ENCODE measurements around the gene ZCCHC2. TPM values are rescaled to one million over a fixed set of nuclear protein-coding genes. Genes with fewer than 3 reads are reported as not detected.

Gene ZCCHC2
- total and polyA plus RNA-seq, 4 donors, result 7.1 to 25.4 (median 10.8) TPM

DNA sequence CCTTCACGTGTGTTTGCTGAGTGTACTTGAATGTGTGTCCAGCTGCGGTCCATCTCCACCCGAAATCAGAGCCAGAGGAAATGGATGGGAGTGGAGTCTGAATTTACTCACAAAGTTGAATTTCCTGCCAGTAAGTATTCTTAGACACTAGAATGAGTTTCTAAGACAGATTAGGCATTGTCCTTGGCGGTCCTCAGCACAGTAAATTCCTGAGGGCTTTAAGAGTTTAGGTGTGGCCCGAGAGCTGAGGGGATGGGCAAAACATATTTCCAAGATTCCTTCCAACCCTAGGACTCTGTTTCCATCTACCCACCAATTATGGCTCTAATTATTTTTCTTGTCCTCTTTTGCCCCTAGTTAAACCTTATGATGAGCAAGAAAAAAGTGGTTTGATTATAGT is 102.2 kb downstream of the ZCCHC2 start:
- WGBS, result 74% methylated on average over 5 of the region's 5 CpGs
- no peak overlapping the region for H3K9ac ChIP-seq (ENCODE audit: low read depth in 1 of 2, low read length in 2 of 2)
- no peak for TF ChIP-seq JUND (IDR thresholded peaks at IDR 0.05)
- TF ChIP-seq, protein P1, sequence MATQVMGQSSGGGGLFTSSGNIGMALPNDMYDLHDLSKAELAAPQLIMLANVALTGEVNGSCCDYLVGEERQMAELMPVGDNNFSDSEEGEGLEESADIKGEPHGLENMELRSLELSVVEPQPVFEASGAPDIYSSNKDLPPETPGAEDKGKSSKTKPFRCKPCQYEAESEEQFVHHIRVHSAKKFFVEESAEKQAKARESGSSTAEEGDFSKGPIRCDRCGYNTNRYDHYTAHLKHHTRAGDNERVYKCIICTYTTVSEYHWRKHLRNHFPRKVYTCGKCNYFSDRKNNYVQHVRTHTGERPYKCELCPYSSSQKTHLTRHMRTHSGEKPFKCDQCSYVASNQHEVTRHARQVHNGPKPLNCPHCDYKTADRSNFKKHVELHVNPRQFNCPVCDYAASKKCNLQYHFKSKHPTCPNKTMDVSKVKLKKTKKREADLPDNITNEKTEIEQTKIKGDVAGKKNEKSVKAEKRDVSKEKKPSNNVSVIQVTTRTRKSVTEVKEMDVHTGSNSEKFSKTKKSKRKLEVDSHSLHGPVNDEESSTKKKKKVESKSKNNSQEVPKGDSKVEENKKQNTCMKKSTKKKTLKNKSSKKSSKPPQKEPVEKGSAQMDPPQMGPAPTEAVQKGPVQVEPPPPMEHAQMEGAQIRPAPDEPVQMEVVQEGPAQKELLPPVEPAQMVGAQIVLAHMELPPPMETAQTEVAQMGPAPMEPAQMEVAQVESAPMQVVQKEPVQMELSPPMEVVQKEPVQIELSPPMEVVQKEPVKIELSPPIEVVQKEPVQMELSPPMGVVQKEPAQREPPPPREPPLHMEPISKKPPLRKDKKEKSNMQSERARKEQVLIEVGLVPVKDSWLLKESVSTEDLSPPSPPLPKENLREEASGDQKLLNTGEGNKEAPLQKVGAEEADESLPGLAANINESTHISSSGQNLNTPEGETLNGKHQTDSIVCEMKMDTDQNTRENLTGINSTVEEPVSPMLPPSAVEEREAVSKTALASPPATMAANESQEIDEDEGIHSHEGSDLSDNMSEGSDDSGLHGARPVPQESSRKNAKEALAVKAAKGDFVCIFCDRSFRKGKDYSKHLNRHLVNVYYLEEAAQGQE (IDR thresholded peaks at IDR 0.05), result no peak
- TF ChIP-seq FOXA1 (IDR thresholded peaks at IDR 0.05), result no peak
- TF ChIP-seq, protein P2, sequence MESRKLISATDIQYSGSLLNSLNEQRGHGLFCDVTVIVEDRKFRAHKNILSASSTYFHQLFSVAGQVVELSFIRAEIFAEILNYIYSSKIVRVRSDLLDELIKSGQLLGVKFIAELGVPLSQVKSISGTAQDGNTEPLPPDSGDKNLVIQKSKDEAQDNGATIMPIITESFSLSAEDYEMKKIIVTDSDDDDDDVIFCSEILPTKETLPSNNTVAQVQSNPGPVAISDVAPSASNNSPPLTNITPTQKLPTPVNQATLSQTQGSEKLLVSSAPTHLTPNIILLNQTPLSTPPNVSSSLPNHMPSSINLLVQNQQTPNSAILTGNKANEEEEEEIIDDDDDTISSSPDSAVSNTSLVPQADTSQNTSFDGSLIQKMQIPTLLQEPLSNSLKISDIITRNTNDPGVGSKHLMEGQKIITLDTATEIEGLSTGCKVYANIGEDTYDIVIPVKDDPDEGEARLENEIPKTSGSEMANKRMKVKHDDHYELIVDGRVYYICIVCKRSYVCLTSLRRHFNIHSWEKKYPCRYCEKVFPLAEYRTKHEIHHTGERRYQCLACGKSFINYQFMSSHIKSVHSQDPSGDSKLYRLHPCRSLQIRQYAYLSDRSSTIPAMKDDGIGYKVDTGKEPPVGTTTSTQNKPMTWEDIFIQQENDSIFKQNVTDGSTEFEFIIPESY (IDR thresholded peaks at IDR 0.05), result no peak
- no peak for TF ChIP-seq GABPA (IDR thresholded peaks at IDR 0.05 in 1 of 2, conservative IDR thresholded peaks at IDR 0.05 in 1 of 2)
- no peak for TF ChIP-seq EGR1 (IDR thresholded peaks at IDR 0.05; ENCODE audit: low read depth in 2 of 2)
- TF ChIP-seq SP1 (IDR thresholded peaks at IDR 0.05), result no peak
- TF ChIP-seq, protein P3, sequence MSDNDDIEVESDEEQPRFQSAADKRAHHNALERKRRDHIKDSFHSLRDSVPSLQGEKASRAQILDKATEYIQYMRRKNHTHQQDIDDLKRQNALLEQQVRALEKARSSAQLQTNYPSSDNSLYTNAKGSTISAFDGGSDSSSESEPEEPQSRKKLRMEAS (IDR thresholded peaks at IDR 0.05), result no peak
- TF ChIP-seq TAF1 (conservative IDR thresholded peaks at IDR 0.05), result no peak
- no peak for TF ChIP-seq NR2F2 (IDR thresholded peaks at IDR 0.05)
- no peak for TF ChIP-seq RXRA (IDR thresholded peaks at IDR 0.05)
- TF ChIP-seq HNF4A (conservative IDR thresholded peaks at IDR 0.05), result no peak
- no peak for TF ChIP-seq YY1 (IDR thresholded peaks at IDR 0.05)
- TF ChIP-seq ATF3 (IDR thresholded peaks at IDR 0.05), result no peak
- no peaks in the 10 kb centered on the region for H3K4me1 ChIP-seq (ENCODE audit: control insufficient read depth in 4 of 4, insufficient read depth in 4 of 4, low read length in 3 of 4)
- H3K27ac ChIP-seq (ENCODE audit: low read depth in 1 of 2, low read length in 2 of 2), result no peak overlapping the region
- no peak overlapping the region for H3K4me3 ChIP-seq (ENCODE audit: low read depth in 1 of 3, low read length in 3 of 3)
- no peaks in the 10 kb centered on the region for H3K27me3 ChIP-seq (ENCODE audit: control insufficient read depth in 4 of 4, insufficient read depth in 4 of 4, low read length in 3 of 4)
- DNase-seq (ENCODE audit: low spot score), result no peak
- H3K36me3 ChIP-seq (ENCODE audit: control insufficient read depth in 4 of 4, insufficient read depth in 3 of 4, low read depth in 1 of 4, low read length in 3 of 4), result no peaks in the 10 kb centered on the region
- no peaks in the 10 kb centered on the region for H3K9me3 ChIP-seq (ENCODE audit: control insufficient read depth in 4 of 4, low read length in 3 of 4)

Other genes with a start within 250 kb of the ZCCHC2 start
- 1 to 10 TPM; 1.3 to 1.8 TPM for gene TNFRSF11A, start 197.7 kb upstream of the ZCCHC2 start, total RNA-seq
- under 1 TPM; 0.32 to 0.48 TPM for gene TNFRSF11A, start 197.7 kb upstream of the ZCCHC2 start, polyA plus RNA-seq
- gene PHLPP1, start 192.5 kb downstream of the ZCCHC2 start, total RNA-seq, result 10 to 100 TPM; 10.5 to 14.5 TPM
- gene PHLPP1, start 192.5 kb downstream of the ZCCHC2 start, polyA plus RNA-seq, result 1 to 10 TPM; 4.2 to 6.8 TPM

Measured in liver (tissue), 9 donors.